Endodermal cell (in vitro differentiated cells): ENCODE results near the gene CCNB1IP1. TPM values are rescaled to one million over a fixed set of nuclear protein-coding genes. Genes with fewer than 3 reads are reported as not detected.
"Not testable (repeated sequence)": the region's sequence is repeated elsewhere in the genome, so short reads cannot be mapped to it uniquely, and the experiment has no call there.

ENCODE experiments used
- DNase-seq: peaks from one replicate; pipeline ENCODE4 v3.0.0-alpha.2; 2017
- H3K27ac ChIP-seq: 2 replicates; pipeline ENCODE4 v1.5.1; 2013; ENCODE audit warnings: mild to moderate bottlenecking, low read depth, low read length, moderate library complexity
- H3K27me3 ChIP-seq: 2 replicates; pipeline ENCODE4 v1.6.1; 2013; ENCODE audit warnings: mild to moderate bottlenecking, low read length, moderate library complexity; ENCODE audit not compliant: insufficient read depth, control insufficient read depth, poor library complexity, severe bottlenecking
- H3K36me3 ChIP-seq: 2 replicates; pipeline ENCODE4 v1.7.0; 2013; ENCODE audit warnings: mild to moderate bottlenecking, low read length, moderate library complexity; ENCODE audit not compliant: control insufficient read depth, insufficient read depth
- H3K4me1 ChIP-seq: one replicate; pipeline ENCODE4 v1.7.0; 2013; ENCODE audit warnings: low read length; ENCODE audit not compliant: control insufficient read depth, insufficient read depth
- H3K4me3 ChIP-seq: 2 replicates; pipeline ENCODE4 v1.5.1; 2013; ENCODE audit warnings: mild to moderate bottlenecking, low read length, moderate library complexity
- H3K9ac ChIP-seq: 2 replicates; pipeline ENCODE4 v1.6.1; 2013; ENCODE audit warnings: mild to moderate bottlenecking, low read length, moderate library complexity; ENCODE audit not compliant: poor library complexity, severe bottlenecking; ENCODE audit errors: extremely low read depth
- H3K9me3 ChIP-seq: 2 replicates; pipeline ENCODE4 v1.6.1; 2013; ENCODE audit warnings: mild to moderate bottlenecking, low read length, moderate library complexity; ENCODE audit not compliant: control insufficient read depth
- H3K27ac Mint-ChIP-seq: 2 replicates; pipeline ENCODE4 v1.8.0; 2020; ENCODE audit warnings: mixed read lengths
- H3K27me3 Mint-ChIP-seq: 2 replicates; pipeline ENCODE4 v1.8.0; 2021; ENCODE audit warnings: mild to moderate bottlenecking, mixed read lengths; ENCODE audit not compliant: insufficient read depth
- H3K36me3 Mint-ChIP-seq: 2 replicates; pipeline ENCODE4 v1.8.0; 2020; ENCODE audit warnings: low read depth, mixed read lengths
- H3K4me1 Mint-ChIP-seq: 2 replicates; pipeline ENCODE4 v1.8.0; 2020; ENCODE audit warnings: mixed read lengths
- H3K4me3 Mint-ChIP-seq: 2 replicates; pipeline ENCODE4 v1.8.0; 2020; ENCODE audit warnings: mild to moderate bottlenecking, moderate library complexity, mixed read lengths
- H3K9me3 Mint-ChIP-seq: 2 replicates; pipeline ENCODE4 v1.8.0; 2020; ENCODE audit warnings: mild to moderate bottlenecking, mixed read lengths
- CTCF ChIP-seq: fragments of 200-600 bp; sonication (generic); conservative IDR thresholded peaks from 2 replicates; pipeline ENCODE4 v1.5.0; 2021; ENCODE audit warnings: antibody characterized with exemption, mild to moderate bottlenecking
- WGBS, 2 experiments: methylation state at CpG; one replicate each; pipeline versions ENCODE4 v1.1.5 to v1.1.7; 2013; ENCODE audit warnings: missing lambda C conversion rate in 2 of 2, mixed read lengths in 1 of 2; ENCODE audit not compliant: insufficient coverage in 1 of 2, insufficient read length in 1 of 2; 5-methylcytosine and 5-hydroxymethylcytosine counted together
- total RNA-seq, 2 donors: library from RNA; stranded (reverse); fragmentation: NEBNext Ultra II Directional in 1 of 2; extraction: Animal tissue kit (Norgen Biotek cat#: 25700) in 1 of 2; gene quantifications; 2 replicates in 1 of 2; 3 replicates in 1 of 2; pipeline ENCODE4 v1.2.1, GENCODE V29; 2021

Gene CCNB1IP1
- total RNA-seq, 2 donors from 2014 or later: 96.1 to 99.5 TPM

- H3K27ac ChIP-seq: no peak overlapping the region
- TF ChIP-seq CTCF: no peak
- peaks cover 69% of the 10 kb centered on the region for H3K36me3 ChIP-seq
- no peaks in the 10 kb centered on the region for H3K9me3 ChIP-seq
- H3K36me3 Mint-ChIP-seq: peaks cover 61% of the 10 kb centered on the region
- no peak overlapping the region for H3K9ac ChIP-seq
- no peaks in the 10 kb centered on the region for H3K4me1 Mint-ChIP-seq
- H3K4me3 ChIP-seq: no peak overlapping the region
- H3K27ac Mint-ChIP-seq: no peak overlapping the region
- H3K4me3 Mint-ChIP-seq: no peak overlapping the region
- H3K4me1 ChIP-seq: no peaks in the 10 kb centered on the region
- H3K27me3 Mint-ChIP-seq: no peaks in the 10 kb centered on the region
- DNase-seq: no peak
- H3K27me3 ChIP-seq: no peaks in the 10 kb centered on the region
- no peaks in the 10 kb centered on the region for H3K9me3 Mint-ChIP-seq
Measured at GRCh38 chr14:20365928-20366327, 32.8 kb upstream of the CCNB1IP1 start.

- not testable (repeated sequence) for H3K4me1 ChIP-seq, DNase-seq, H3K4me1 Mint-ChIP-seq, H3K27ac Mint-ChIP-seq, H3K9me3 ChIP-seq, H3K9me3 Mint-ChIP-seq, H3K9ac ChIP-seq, H3K27ac ChIP-seq, H3K27me3 ChIP-seq, H3K27me3 Mint-ChIP-seq, H3K4me3 ChIP-seq, H3K4me3 Mint-ChIP-seq
- H3K36me3 ChIP-seq: peaks cover 86% of the 10 kb centered on the region
- WGBS, 2 experiments: 100% methylated on average over 2 to 3 of the region's 3 CpGs
- H3K36me3 Mint-ChIP-seq: peaks cover 76% of the 10 kb centered on the region
Measured at GRCh38 chr14:20358474-20358873, 25.4 kb upstream of the CCNB1IP1 start.

GRCh38 chr14:20356422-20356821, 23.3 kb upstream of the CCNB1IP1 start:
- H3K27ac Mint-ChIP-seq: no peak overlapping the region
- Histone ChIP-seq H3K36me3 (peaks cover 93% of the 10 kb centered on the region), H3K9ac (no peak overlapping the region), H3K27me3 (no peaks in the 10 kb centered on the region), H3K27ac (no peak overlapping the region), H3K4me1 (no peaks in the 10 kb centered on the region), H3K4me3 (no peak overlapping the region), H3K9me3 (no peaks in the 10 kb centered on the region)
- no peak overlapping the region for H3K4me3 Mint-ChIP-seq
- H3K9me3 Mint-ChIP-seq: no peaks in the 10 kb centered on the region
- H3K36me3 Mint-ChIP-seq: peaks cover 82% of the 10 kb centered on the region
- TF ChIP-seq CTCF: no peak
- 80 to 90% methylated on average over 3 of the region's 3 CpGs for WGBS, 2 experiments
- no peak for DNase-seq
- no peaks in the 10 kb centered on the region for H3K27me3 Mint-ChIP-seq
- H3K4me1 Mint-ChIP-seq: no peaks in the 10 kb centered on the region

GRCh38 chr14:20350860-20351259, 17.8 kb upstream of the CCNB1IP1 start:
- TF ChIP-seq CTCF: peak; percentile 55

More at GRCh38 chr14:20350860-20351259, 17.8 kb upstream of the CCNB1IP1 start:
- no peak overlapping the region for H3K27ac ChIP-seq
- H3K4me3 ChIP-seq: no peak overlapping the region
- H3K9ac ChIP-seq: no peak overlapping the region
- Mint-ChIP-seq H3K4me3 (no peak overlapping the region), H3K36me3 (peaks cover 73% of the 10 kb centered on the region), H3K9me3 (no peaks in the 10 kb centered on the region), H3K27ac (no peak overlapping the region), H3K4me1 (no peaks in the 10 kb centered on the region), H3K27me3 (no peaks in the 10 kb centered on the region)
- DNase-seq: no peak
- no peaks in the 10 kb centered on the region for H3K27me3 ChIP-seq
- H3K4me1 ChIP-seq: no peaks in the 10 kb centered on the region
- H3K36me3 ChIP-seq: peaks cover 87% of the 10 kb centered on the region
- no peaks in the 10 kb centered on the region for H3K9me3 ChIP-seq
